Transverse colon (tissue), 4 donors: Measurements from ENCODE around the gene CNNM3.

Experiments
- POLR2AphosphoS5 ChIP-seq, 3 donors: sonication (generic); formaldehyde crosslinking; IDR thresholded peaks; one replicate each; pipeline ENCODE4 v1.6.1; 2016; ENCODE audit warnings: antibody characterized with exemption in 3 of 3
- TF ChIP-seq, protein P1 (sequence below), 5 experiments: fragments of 200-600 bp in 3 of 5; fragments of 450-650 bp in 2 of 5; sonication (generic) in 3 of 5; IDR thresholded peaks; 1 replicate in 2 of 5; 2 replicates in 3 of 5; pipeline ENCODE4 v1.5.1; 2016 to 2017; ENCODE audit warnings: antibody characterized with exemption in 5 of 5, inconsistent platforms in 3 of 5, mild to moderate bottlenecking in 2 of 5, moderate library complexity in 1 of 5

DNA sequence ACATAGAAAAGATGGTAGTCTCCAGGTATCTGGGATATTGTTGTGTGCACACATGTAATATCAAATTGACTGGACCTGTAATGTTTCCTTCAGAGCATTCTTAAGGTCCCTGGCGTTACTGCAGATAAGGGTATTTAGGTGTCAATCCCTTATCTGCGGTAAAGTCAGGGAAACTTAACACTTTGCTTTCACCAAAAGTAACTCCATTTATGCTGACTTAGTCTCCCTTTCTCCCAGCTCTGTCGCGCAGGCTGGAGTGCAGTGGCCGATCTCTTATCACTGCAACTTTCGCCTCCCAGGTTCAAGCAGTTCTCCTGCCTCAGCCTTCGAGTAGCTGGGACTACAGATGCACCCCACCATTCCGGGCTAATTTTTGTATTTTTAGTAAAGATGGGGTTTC, 1.8 kb downstream of the CNNM3 start:
- TF ChIP-seq, protein P1, sequence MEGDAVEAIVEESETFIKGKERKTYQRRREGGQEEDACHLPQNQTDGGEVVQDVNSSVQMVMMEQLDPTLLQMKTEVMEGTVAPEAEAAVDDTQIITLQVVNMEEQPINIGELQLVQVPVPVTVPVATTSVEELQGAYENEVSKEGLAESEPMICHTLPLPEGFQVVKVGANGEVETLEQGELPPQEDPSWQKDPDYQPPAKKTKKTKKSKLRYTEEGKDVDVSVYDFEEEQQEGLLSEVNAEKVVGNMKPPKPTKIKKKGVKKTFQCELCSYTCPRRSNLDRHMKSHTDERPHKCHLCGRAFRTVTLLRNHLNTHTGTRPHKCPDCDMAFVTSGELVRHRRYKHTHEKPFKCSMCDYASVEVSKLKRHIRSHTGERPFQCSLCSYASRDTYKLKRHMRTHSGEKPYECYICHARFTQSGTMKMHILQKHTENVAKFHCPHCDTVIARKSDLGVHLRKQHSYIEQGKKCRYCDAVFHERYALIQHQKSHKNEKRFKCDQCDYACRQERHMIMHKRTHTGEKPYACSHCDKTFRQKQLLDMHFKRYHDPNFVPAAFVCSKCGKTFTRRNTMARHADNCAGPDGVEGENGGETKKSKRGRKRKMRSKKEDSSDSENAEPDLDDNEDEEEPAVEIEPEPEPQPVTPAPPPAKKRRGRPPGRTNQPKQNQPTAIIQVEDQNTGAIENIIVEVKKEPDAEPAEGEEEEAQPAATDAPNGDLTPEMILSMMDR (IDR thresholded peaks at IDR 0.05), result no peak
- TF ChIP-seq POLR2AphosphoS5 (IDR thresholded peaks at IDR 0.05), result no peak
